ENCODE data around the gene BLOC1S6. TPM values are rescaled to one million over a fixed set of nuclear protein-coding genes. Genes with fewer than 3 reads are reported as not detected.

The BLOC1S6 gene
- total and polyA plus RNA-seq, 2 of the 13 experiments (the other 11 are each of a cell fraction or from before 2014, with no cell fraction given) = 11.8 to 44.3 TPM

DNA sequence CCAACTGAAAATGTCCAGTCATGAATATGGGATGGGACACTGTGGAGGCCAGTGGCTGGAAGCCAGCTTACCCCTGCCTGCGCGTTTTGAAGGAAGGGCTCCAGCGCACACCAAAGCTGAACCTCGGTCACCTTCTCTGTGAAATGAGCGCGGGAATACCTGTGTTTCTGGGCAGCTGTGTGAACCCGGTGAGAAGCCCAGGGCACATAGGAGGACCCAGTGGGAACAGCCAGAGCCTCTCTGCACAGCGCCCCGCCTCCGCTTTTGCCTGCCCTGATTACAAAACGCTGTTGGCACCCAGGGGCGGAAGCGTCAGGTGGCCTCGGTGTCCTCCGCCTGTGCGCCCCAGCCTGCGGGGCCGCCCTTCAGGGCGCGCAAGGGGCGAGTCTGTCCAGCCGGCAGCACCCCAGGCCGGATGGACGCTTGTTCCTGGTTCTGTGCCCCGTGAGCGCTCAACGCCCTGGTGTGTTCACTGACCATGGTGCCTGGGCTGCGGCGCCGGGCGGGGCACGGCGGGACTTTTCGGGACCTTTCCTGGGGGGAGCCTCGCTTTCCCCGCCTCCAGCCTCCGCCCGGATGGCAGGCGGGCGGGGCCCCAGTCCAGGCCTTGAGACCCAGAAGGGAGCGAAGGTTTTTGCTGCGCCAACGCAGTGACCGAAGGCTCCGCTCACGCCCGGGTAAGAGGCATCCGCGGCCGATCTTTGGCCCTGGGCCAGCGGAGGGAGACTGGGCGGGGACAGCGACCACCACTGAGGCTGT, 47.4 kb downstream of the BLOC1S6 start, which contains the start of gene SQOR (continued):
- TF ChIP-seq MED13 (CRISPR knock-in tag; IDR thresholded peaks at IDR 0.05) (no peak), ZNF326 (CRISPR knock-in tag; IDR thresholded peaks at IDR 0.05; ENCODE audit: borderline replicate concordance) (no peak), RXRA (CRISPR knock-in tag; IDR thresholded peaks at IDR 0.05) (peak; percentile 67), HNRNPK (IDR thresholded peaks at IDR 0.05; ENCODE audit: low read depth, low read length, poor library complexity, severe bottlenecking) (no peak), EZH2 (conservative IDR thresholded peaks at IDR 0.05; ENCODE audit: low read depth, low read length) (no peak), CBX2 (IDR thresholded peaks at IDR 0.05; ENCODE audit: low read depth, low read length) (no peak), CBX2 (CRISPR knock-in tag; IDR thresholded peaks at IDR 0.05; ENCODE audit: low read depth) (no peak), ZNF75D (CRISPR knock-in tag; IDR thresholded peaks at IDR 0.05; ENCODE audit: borderline replicate concordance) (no peak), ZNF441 (CRISPR knock-in tag; IDR thresholded peaks at IDR 0.05; ENCODE audit: borderline replicate concordance) (peak; percentile 80), ZNF329 (CRISPR knock-in tag; IDR thresholded peaks at IDR 0.05; ENCODE audit: low read depth) (no peak; the same call in 1 of the 2 replicates), ZNF350 (CRISPR knock-in tag; IDR thresholded peaks at IDR 0.05; ENCODE audit: borderline replicate concordance, low read depth) (peak; percentile 66; the same call in 1 of the 2 replicates), BRCA1 (CRISPR knock-in tag; IDR thresholded peaks at IDR 0.05) (no peak)
- TF ChIP-seq, protein P1, sequence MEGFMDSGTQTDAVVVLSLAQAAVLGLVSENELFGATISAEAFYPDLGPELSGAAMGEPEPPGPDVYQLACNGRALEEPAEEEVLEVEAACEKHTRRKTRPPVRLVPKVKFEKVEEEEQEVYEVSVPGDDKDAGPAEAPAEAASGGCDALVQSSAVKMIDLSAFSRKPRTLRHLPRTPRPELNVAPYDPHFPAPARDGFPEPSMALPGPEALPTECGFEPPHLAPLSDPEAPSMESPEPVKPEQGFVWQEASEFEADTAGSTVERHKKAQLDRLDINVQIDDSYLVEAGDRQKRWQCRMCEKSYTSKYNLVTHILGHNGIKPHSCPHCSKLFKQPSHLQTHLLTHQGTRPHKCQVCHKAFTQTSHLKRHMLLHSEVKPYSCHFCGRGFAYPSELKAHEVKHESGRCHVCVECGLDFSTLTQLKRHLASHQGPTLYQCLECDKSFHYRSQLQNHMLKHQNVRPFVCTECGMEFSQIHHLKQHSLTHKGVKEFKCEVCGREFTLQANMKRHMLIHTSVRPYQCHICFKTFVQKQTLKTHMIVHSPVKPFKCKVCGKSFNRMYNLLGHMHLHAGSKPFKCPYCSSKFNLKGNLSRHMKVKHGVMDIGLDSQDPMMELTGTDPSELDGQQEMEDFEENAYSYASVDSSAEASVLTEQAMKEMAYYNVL (CRISPR knock-in tag; IDR thresholded peaks at IDR 0.05; ENCODE audit: borderline replicate concordance) = no peak; the same call in 1 of the 2 replicates
- TF ChIP-seq, protein P2, sequence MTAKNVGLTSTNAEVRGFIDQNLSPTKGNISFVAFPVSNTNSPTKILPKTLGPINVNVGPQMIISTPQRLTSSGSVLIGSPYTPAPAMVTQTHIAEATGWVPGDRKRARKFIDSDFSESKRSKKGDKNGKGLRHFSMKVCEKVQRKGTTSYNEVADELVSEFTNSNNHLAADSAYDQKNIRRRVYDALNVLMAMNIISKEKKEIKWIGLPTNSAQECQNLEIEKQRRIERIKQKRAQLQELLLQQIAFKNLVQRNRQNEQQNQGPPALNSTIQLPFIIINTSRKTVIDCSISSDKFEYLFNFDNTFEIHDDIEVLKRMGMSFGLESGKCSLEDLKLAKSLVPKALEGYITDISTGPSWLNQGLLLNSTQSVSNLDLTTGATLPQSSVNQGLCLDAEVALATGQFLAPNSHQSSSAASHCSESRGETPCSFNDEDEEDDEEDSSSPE (CRISPR knock-in tag; IDR thresholded peaks at IDR 0.05) = peak; percentile 55; the same call in 1 of the 2 replicates
- TF ChIP-seq, protein P3, sequence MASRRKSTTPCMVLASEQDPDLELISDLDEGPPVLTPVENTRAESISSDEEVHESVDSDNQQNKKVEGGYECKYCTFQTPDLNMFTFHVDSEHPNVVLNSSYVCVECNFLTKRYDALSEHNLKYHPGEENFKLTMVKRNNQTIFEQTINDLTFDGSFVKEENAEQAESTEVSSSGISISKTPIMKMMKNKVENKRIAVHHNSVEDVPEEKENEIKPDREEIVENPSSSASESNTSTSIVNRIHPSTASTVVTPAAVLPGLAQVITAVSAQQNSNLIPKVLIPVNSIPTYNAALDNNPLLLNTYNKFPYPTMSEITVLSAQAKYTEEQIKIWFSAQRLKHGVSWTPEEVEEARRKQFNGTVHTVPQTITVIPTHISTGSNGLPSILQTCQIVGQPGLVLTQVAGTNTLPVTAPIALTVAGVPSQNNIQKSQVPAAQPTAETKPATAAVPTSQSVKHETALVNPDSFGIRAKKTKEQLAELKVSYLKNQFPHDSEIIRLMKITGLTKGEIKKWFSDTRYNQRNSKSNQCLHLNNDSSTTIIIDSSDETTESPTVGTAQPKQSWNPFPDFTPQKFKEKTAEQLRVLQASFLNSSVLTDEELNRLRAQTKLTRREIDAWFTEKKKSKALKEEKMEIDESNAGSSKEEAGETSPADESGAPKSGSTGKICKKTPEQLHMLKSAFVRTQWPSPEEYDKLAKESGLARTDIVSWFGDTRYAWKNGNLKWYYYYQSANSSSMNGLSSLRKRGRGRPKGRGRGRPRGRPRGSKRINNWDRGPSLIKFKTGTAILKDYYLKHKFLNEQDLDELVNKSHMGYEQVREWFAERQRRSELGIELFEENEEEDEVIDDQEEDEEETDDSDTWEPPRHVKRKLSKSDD (CRISPR knock-in tag; IDR thresholded peaks at IDR 0.05; ENCODE audit: low read depth) = peak; percentile 69
- TF ChIP-seq, protein P4, sequence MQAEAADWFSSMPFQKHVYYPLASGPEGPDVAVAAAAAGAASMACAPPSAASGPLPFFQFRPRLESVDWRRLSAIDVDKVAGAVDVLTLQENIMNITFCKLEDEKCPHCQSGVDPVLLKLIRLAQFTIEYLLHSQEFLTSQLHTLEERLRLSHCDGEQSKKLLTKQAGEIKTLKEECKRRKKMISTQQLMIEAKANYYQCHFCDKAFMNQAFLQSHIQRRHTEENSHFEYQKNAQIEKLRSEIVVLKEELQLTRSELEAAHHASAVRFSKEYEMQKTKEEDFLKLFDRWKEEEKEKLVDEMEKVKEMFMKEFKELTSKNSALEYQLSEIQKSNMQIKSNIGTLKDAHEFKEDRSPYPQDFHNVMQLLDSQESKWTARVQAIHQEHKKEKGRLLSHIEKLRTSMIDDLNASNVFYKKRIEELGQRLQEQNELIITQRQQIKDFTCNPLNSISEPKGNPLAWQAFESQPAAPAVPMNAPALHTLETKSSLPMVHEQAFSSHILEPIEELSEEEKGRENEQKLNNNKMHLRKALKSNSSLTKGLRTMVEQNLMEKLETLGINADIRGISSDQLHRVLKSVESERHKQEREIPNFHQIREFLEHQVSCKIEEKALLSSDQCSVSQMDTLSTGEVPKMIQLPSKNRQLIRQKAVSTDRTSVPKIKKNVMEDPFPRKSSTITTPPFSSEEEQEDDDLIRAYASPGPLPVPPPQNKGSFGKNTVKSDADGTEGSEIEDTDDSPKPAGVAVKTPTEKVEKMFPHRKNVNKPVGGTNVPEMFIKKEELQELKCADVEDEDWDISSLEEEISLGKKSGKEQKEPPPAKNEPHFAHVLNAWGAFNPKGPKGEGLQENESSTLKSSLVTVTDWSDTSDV (CRISPR knock-in tag; IDR thresholded peaks at IDR 0.05) = 0 out of 2 replicates have a peak, but pooled peaks have one; percentile 6

Data from HepG2 (cell line).